ENCODE measurements around the gene G0S2. TPM values are rescaled to one million over a fixed set of nuclear protein-coding genes. Genes with fewer than 3 reads are reported as not detected.

G0S2 gene
- total and polyA plus RNA-seq, 4 donors = 9.6 to 347 (median 166) TPM

- Histone ChIP-seq H3K9ac (ENCODE audit: low read depth in 1 of 2, low read length in 2 of 2) (peak overlapping the region in 1 of 2 donors; percentile 40), H3K4me3 (ENCODE audit: low read depth in 1 of 3, low read length in 3 of 3) (no peak overlapping the region), H3K9me3 (ENCODE audit: control insufficient read depth in 4 of 4, low read length in 3 of 4) (no peaks in the 10 kb centered on the region), H3K36me3 (ENCODE audit: control insufficient read depth in 4 of 4, insufficient read depth in 3 of 4, low read depth in 1 of 4, low read length in 3 of 4) (peaks cover 0 to 2% (median 0%) of the 10 kb centered on the region in 4 donors), H3K27me3 (ENCODE audit: control insufficient read depth in 4 of 4, insufficient read depth in 4 of 4, low read length in 3 of 4) (no peaks in the 10 kb centered on the region), H3K4me1 (ENCODE audit: control insufficient read depth in 4 of 4, insufficient read depth in 4 of 4, low read length in 3 of 4) (peaks cover 9 to 56% (median 23%) of the 10 kb centered on the region in 4 donors), H3K27ac (ENCODE audit: low read depth in 1 of 2, low read length in 2 of 2) (peak overlapping the region; percentile 93 to 98)
- TF ChIP-seq, protein P1, sequence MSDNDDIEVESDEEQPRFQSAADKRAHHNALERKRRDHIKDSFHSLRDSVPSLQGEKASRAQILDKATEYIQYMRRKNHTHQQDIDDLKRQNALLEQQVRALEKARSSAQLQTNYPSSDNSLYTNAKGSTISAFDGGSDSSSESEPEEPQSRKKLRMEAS (IDR thresholded peaks at IDR 0.05) = no peak
- peak in 1 of 2 donors; percentile 15 for TF ChIP-seq HNF4A (conservative IDR thresholded peaks at IDR 0.05)
- TF ChIP-seq FOXA2 (IDR thresholded peaks at IDR 0.05) = no peak
- TF ChIP-seq SP1 (IDR thresholded peaks at IDR 0.05) = no peak
- no peak for TF ChIP-seq CTCF (IDR thresholded peaks at IDR 0.05; ENCODE audit: low read depth, low read length, missing input control)
- no peak for TF ChIP-seq HNF4G (IDR thresholded peaks at IDR 0.05)
- peak in 1 of 2 donors; percentile 29 for TF ChIP-seq RXRA (IDR thresholded peaks at IDR 0.05)
- no peak for DNase-seq (ENCODE audit: low spot score)
- 48% methylated on average over 3 of the region's 3 CpGs for WGBS
Observed at GRCh38 chr1:209723265-209723664, 48.1 kb downstream of the G0S2 start.

- no peaks in the 10 kb centered on the region for H3K27me3 ChIP-seq (ENCODE audit: control insufficient read depth in 4 of 4, insufficient read depth in 4 of 4, low read length in 3 of 4)
- H3K36me3 ChIP-seq (ENCODE audit: control insufficient read depth in 4 of 4, insufficient read depth in 3 of 4, low read depth in 1 of 4, low read length in 3 of 4) = peaks cover 0 to 2% (median 0%) of the 10 kb centered on the region in 4 donors
- TF ChIP-seq CTCF (IDR thresholded peaks at IDR 0.05; ENCODE audit: low read depth, low read length, missing input control) (no peak), RAD21 (IDR thresholded peaks at IDR 0.05) (peak; percentile 29 to 43), HNF4A (conservative IDR thresholded peaks at IDR 0.05) (peak; percentile 87 to 91), TAF1 (conservative IDR thresholded peaks at IDR 0.05) (no peak), FOXA2 (IDR thresholded peaks at IDR 0.05) (peak; percentile 50), YY1 (IDR thresholded peaks at IDR 0.05) (peak; percentile 83), EGR1 (IDR thresholded peaks at IDR 0.05; ENCODE audit: low read depth in 2 of 2) (peak in 1 of 2 donors; percentile 86), ATF3 (IDR thresholded peaks at IDR 0.05) (no peak), JUND (IDR thresholded peaks at IDR 0.05) (peak in 1 of 2 donors; percentile 64), SP1 (IDR thresholded peaks at IDR 0.05) (peak; percentile 90), GABPA (IDR thresholded peaks at IDR 0.05 in 1 of 2, conservative IDR thresholded peaks at IDR 0.05 in 1 of 2) (no peak), FOXA1 (IDR thresholded peaks at IDR 0.05) (peak; percentile 69), NR2F2 (IDR thresholded peaks at IDR 0.05) (no peak), HNF4G (IDR thresholded peaks at IDR 0.05) (peak; percentile 67), RXRA (IDR thresholded peaks at IDR 0.05) (peak; percentile 66 to 84)
- TF ChIP-seq, protein P2, sequence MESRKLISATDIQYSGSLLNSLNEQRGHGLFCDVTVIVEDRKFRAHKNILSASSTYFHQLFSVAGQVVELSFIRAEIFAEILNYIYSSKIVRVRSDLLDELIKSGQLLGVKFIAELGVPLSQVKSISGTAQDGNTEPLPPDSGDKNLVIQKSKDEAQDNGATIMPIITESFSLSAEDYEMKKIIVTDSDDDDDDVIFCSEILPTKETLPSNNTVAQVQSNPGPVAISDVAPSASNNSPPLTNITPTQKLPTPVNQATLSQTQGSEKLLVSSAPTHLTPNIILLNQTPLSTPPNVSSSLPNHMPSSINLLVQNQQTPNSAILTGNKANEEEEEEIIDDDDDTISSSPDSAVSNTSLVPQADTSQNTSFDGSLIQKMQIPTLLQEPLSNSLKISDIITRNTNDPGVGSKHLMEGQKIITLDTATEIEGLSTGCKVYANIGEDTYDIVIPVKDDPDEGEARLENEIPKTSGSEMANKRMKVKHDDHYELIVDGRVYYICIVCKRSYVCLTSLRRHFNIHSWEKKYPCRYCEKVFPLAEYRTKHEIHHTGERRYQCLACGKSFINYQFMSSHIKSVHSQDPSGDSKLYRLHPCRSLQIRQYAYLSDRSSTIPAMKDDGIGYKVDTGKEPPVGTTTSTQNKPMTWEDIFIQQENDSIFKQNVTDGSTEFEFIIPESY (IDR thresholded peaks at IDR 0.05) = peak; percentile 63
- TF ChIP-seq, protein P3, sequence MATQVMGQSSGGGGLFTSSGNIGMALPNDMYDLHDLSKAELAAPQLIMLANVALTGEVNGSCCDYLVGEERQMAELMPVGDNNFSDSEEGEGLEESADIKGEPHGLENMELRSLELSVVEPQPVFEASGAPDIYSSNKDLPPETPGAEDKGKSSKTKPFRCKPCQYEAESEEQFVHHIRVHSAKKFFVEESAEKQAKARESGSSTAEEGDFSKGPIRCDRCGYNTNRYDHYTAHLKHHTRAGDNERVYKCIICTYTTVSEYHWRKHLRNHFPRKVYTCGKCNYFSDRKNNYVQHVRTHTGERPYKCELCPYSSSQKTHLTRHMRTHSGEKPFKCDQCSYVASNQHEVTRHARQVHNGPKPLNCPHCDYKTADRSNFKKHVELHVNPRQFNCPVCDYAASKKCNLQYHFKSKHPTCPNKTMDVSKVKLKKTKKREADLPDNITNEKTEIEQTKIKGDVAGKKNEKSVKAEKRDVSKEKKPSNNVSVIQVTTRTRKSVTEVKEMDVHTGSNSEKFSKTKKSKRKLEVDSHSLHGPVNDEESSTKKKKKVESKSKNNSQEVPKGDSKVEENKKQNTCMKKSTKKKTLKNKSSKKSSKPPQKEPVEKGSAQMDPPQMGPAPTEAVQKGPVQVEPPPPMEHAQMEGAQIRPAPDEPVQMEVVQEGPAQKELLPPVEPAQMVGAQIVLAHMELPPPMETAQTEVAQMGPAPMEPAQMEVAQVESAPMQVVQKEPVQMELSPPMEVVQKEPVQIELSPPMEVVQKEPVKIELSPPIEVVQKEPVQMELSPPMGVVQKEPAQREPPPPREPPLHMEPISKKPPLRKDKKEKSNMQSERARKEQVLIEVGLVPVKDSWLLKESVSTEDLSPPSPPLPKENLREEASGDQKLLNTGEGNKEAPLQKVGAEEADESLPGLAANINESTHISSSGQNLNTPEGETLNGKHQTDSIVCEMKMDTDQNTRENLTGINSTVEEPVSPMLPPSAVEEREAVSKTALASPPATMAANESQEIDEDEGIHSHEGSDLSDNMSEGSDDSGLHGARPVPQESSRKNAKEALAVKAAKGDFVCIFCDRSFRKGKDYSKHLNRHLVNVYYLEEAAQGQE (IDR thresholded peaks at IDR 0.05) = peak; percentile 39
- TF ChIP-seq, protein P1 (IDR thresholded peaks at IDR 0.05) = peak; percentile 62
- 29% methylated on average over 3 of the region's 3 CpGs for WGBS
- H3K27ac ChIP-seq (ENCODE audit: low read depth in 1 of 2, low read length in 2 of 2) = peak overlapping the region; percentile 93 to 98
- H3K9ac ChIP-seq (ENCODE audit: low read depth in 1 of 2, low read length in 2 of 2) = peak overlapping the region; percentile 37 to 91
- no peak overlapping the region for H3K4me3 ChIP-seq (ENCODE audit: low read depth in 1 of 3, low read length in 3 of 3)
- H3K9me3 ChIP-seq (ENCODE audit: control insufficient read depth in 4 of 4, low read length in 3 of 4) = no peaks in the 10 kb centered on the region
- peaks cover 9 to 56% (median 23%) of the 10 kb centered on the region in 4 donors for H3K4me1 ChIP-seq (ENCODE audit: control insufficient read depth in 4 of 4, insufficient read depth in 4 of 4, low read length in 3 of 4)
- DNase-seq (ENCODE audit: low spot score) = no peak
Observed at GRCh38 chr1:209723756-209724693, 48.8 kb downstream of the G0S2 start.
